ENCODE measurements around the gene SPG7.
"Not testable (repeated sequence)": the region's sequence is repeated elsewhere in the genome, so short reads cannot be mapped to it uniquely, and the experiment has no call there.

The SPG7 gene

GRCh38 chr16:89584768-89585549 is 76.8 kb downstream of the SPG7 start:
- DNase-seq (ENCODE audit: low read depth) = no peak
- H3K4me3 ChIP-seq (ENCODE audit: low read depth, low read length) = no peak overlapping the region
- TF ChIP-seq CTCF (IDR thresholded peaks at IDR 0.05; ENCODE audit: low read depth, low read length, missing control alignments) = no peak

- no peak for DNase-seq (ENCODE audit: low read depth)
- TF ChIP-seq CTCF (IDR thresholded peaks at IDR 0.05; ENCODE audit: low read depth, low read length, missing control alignments) = no peak
- no peak overlapping the region for H3K4me3 ChIP-seq (ENCODE audit: low read depth, low read length)
Observed at GRCh38 chr16:89586218-89586617, 78.0 kb downstream of the SPG7 start.

- H3K4me3 ChIP-seq (ENCODE audit: low read depth, low read length) = no peak overlapping the region
- TF ChIP-seq CTCF (IDR thresholded peaks at IDR 0.05; ENCODE audit: low read depth, low read length, missing control alignments) = no peak
- DNase-seq (ENCODE audit: low read depth) = no peak
Observed at GRCh38 chr16:89586853-89587252, 78.7 kb downstream of the SPG7 start.

- H3K4me3 ChIP-seq (ENCODE audit: low read depth, low read length); DNase-seq (ENCODE audit: low read depth): not testable (repeated sequence)
Observed at GRCh38 chr16:89587676-89588075, 79.5 kb downstream of the SPG7 start.

- no peak for TF ChIP-seq CTCF (IDR thresholded peaks at IDR 0.05; ENCODE audit: low read depth, low read length, missing control alignments)
- no peak for DNase-seq (ENCODE audit: low read depth)
Observed at GRCh38 chr16:89588413-89589109, 80.4 kb downstream of the SPG7 start.

GRCh38 chr16:89589241-89589926 is 81.2 kb downstream of the SPG7 start:
- no peak for DNase-seq (ENCODE audit: low read depth)
- H3K4me3 ChIP-seq (ENCODE audit: low read depth, low read length) = no peak overlapping the region
- no peak for TF ChIP-seq CTCF (IDR thresholded peaks at IDR 0.05; ENCODE audit: low read depth, low read length, missing control alignments)

More at GRCh38 chr16:89588413-89589109, 80.4 kb downstream of the SPG7 start:
- H3K4me3 ChIP-seq (ENCODE audit: low read depth, low read length) = no peak overlapping the region

- H3K4me3 ChIP-seq (ENCODE audit: low read depth, low read length) = no peak overlapping the region
- TF ChIP-seq CTCF (IDR thresholded peaks at IDR 0.05; ENCODE audit: low read depth, low read length, missing control alignments) = no peak
- no peak for DNase-seq (ENCODE audit: low read depth)
Observed at GRCh38 chr16:89593841-89594240, 85.6 kb downstream of the SPG7 start.
